NCI-H2196 treated with DMSO at 0.1 percent for 48 hours (cell line): ENCODE results near the gene ZNF324.
A peak's percentile ranks its signal among the peaks of the same experiment; 100 is the strongest.
"Not testable (repeated sequence)": the region's sequence is repeated elsewhere in the genome, so short reads cannot be mapped to it uniquely, and the experiment has no call there.

Experiments
- DNase-seq: peaks from one replicate; lab custom pipeline; 2025; ENCODE audit not compliant: unreplicated experiment; lab: John Stamatoyannopoulos, UW

ZNF324 gene

DNA sequence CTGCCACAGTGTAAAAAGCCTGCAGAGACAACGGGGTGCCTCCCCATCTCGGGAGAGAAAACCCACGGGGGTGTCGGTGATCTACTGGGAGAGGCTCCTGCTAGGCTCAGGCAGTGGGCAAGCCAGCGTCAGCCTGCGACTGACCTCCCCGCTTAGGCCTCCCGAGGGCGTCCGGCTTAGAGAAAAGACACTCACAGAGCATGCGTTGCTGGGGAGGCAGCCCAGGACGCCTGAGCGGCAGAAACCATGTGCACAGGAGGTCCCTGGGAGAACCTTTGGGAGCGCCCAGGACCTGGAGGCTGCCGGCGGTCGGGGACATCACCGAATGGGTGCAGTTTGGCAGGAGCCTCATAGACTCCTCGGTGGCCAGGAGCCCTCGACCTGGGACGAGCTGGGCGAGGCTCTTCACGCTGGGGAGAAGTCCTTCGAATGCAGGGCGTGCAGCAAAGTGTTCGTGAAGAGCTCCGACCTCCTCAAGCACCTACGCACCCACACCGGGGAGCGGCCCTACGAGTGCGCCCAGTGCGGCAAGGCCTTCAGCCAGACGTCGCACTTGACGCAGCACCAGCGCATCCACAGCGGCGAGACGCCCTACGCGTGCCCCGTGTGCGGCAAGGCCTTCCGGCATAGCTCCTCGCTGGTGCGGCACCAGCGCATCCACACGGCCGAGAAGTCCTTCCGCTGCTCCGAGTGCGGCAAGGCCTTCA lies 4.1 kb downstream of the ZNF324 start:
- DNase-seq: not testable (repeated sequence)

DNA sequence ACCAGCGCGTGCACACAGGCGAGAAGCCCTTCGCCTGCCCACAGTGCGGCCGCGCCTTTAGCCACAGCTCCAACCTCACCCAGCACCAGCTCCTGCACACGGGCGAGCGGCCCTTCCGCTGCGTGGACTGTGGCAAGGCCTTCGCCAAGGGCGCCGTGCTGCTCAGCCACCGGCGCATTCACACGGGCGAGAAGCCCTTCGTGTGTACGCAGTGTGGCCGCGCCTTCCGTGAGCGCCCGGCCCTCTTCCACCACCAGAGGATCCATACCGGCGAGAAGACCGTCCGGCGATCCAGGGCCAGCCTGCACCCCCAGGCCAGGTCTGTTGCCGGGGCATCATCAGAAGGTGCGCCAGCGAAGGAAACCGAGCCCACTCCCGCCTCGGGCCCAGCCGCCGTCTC lies 4.9 kb downstream of the ZNF324 start:
- no peak for DNase-seq

DNA sequence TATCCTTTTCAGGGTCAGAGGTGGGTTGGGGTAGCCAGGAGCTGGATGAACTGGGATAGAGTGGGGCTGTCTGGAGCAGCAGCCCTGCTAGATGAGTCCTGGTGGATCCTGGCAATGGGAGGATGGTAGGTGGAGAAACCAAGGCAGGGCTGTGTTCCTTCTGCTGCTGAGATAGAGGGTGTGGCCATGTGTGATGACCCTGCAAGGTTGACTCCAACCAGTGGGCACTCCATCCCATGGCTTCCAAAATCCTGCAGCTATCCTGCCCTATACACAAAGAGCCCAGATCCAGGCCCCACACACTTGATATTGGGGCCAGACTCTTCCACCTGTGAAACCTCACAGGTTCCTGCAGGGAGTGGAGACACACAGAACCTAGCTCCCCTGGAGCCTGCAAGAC lies 6.9 kb downstream of the ZNF324 start:
- DNase-seq: no peak

DNA sequence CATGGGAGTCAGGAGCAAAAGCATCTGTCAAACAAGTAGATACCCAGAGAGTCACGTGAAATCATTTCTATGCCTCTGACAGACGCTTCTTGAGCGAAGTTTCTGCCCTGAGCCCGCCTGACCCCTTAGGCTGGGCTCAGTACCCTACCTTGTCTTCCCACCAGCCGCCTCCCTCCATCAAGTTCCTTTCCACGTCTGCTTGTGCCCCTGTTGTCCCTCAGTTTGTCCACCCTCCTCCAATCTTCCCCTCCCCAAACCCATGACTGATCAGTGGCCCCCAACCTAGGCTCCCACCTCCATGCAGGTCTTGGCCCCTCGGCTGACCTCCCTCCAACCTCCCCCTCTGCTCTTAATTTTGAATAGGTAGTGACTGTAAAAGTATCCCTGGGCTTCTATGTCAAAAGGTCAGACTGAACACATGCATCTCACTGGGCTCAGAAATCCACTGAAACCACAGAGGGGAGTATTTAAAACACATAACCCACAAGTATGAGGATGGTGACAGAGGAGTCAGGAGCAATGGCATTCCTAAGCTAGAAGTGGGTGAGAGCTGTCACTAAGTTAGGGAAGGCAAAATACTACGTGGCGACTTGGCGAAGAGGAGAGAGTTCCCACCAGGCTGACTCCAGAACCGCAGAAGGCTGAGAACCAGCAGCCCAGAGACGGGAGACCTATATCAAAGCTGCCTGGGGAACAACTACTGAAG lies 7.6 kb downstream of the ZNF324 start:
- DNase-seq: no peak

DNA sequence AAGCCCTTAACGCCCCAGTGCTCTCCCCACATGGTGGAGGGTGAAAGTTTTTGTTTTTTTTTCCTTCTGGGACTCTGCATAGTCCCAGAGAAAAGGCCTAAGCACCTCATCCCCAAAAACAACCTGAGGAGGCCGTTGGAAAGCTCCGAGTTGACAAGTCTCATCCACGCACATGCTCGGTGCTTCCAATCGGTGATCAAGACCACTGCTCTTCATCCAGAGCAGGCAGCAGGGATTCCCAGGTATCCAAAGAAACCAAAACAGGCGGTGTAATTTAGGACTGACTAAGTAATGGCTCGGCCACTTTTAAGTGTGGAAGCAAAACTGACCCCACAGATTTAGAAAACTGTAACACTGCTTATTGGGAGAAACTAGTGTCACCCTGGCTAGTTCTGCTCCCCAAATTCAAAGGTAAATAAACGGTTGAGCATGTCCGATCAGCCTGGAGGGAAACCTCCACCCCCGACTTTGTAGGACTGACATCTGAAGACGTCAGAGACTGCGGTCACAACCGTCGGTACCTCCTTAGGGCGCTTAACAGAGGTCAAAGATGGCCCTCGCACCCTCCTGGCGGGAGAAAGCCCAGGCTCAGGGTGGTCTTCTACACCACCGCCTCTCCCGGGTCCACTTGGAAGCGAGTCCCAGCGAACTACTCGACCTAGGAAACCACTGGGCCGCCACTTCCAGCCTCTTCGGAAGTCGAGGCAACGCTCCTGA lies 8.3 kb downstream of the ZNF324 start:
- no peak for DNase-seq

DNA sequence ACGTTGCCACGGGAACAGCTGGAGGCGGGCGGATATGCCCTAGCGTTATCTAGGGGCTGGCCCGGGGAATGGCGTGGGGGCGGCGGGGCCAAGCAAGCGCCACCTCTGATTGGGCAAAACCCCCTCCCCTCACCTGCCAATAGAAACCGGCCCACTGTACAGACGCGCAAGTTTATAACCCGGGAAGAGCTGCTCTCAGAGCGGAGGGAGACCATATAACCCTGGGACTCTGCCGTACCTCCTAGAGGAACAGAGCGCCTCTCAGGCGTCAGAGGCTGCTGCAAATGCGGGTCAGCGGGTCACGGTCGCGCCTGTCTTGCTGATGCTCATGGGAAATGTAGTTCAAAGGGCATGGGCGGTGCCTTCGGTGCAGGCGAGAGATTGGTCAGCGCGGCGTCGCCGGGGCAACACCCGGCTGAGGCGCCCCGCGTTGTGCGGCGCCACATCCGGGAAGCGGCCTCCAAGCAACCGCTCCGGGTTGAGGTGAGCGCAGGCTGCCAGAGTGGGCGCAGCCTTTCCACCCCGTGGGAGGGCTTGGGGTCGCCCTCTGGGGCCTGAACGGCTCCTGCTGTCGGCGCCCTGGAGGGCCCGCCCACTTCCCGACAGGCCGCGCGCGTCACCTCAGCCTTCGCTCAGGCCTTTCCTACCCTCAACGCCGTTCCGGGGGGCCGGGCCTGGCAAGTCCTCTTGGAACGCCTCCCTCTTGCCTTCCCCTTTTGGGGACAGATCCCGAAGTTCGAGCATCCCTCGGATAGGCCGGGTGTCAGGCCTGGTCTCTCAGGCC lies 9.0 kb downstream of the ZNF324 start, which contains the start of gene ZNF446:
Gene ZNF446 (plus strand): TSS at position 639 of the 784 bp plus-strand sequence. CDS start 867 bp downstream, outside the sequence.
- DNase-seq: peak; percentile 99

DNA sequence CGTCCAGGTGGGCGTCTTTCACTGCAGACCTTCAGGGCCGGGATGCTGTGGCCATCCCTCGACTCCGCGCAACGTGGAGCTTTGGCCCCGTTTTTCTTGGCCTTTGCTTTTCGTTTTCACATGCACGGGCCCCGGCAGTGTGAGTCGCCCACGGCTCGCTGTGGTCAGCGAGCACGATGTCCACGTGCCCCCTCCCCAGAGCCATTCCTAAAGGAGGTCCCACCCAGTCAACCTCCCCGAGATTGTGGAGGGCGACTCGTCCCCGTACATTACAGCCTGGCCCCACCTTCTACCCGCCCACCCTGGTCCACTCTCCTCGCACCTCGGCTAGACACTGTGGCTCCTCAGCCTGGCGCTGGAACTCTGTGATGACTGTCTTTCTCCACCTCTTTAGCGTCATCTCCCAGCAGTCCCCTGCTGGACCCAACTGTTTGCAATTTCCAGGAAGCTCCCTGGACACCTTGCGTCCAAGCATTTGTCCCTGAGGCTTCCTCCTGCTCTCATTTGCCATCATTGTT lies 9.7 kb downstream of the ZNF324 start:
- DNase-seq: peak; percentile 18

DNA sequence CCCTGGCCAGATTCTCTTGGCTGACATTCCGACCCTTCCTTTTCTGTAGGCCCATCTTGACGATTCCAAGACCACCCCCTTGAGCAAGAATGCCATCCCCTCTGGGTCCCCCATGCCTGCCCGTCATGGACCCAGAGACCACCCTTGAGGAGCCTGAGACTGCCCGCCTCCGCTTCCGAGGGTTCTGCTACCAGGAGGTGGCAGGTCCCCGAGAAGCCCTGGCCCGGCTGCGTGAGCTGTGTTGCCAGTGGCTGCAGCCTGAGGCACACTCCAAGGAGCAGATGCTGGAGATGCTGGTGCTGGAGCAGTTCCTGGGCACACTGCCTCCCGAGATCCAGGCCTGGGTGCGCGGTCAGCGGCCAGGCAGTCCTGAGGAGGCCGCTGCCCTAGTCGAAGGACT lies 10.2 kb downstream of the ZNF324 start:
- DNase-seq: no peak

DNA sequence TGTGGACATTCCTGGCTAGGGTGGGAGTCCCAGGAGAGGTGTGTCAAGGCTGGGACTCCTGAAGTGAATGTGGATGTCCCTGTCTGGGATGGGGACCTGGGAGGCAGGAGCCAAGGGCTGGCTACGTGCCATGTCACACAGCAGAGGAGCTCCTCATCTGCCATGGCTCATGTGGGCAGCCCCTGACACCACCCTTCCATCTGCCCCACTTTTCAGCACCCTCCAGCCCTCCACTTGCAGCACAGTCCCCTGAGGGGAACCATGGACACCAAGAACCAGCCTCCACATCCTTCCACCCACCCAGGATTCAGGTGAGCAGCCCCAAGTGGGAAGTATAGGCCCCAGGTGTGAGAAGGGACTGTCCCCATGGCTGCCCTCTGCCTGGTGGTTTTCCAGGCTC lies 11.0 kb downstream of the ZNF324 start:
- DNase-seq: no peak

DNA sequence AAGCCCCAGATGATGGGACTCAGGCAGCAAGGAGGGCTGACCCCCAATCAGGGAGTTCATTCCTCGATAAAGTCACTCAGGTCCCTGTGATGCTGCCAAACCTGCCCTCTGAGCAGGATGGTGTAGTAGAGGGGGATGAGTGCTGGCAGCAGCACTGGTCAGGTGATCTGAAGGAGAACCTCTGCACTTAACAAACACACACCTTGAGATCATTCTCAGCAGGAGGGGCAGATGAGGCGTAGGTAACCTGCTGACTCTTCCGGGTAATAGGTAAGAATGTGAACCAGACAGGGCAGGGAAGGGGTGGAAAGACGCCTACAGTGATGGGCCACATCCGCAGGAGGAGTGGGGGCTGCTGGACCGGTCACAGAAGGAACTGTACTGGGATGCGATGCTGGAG lies 12.4 kb downstream of the ZNF324 start:
- DNase-seq: no peak

DNA sequence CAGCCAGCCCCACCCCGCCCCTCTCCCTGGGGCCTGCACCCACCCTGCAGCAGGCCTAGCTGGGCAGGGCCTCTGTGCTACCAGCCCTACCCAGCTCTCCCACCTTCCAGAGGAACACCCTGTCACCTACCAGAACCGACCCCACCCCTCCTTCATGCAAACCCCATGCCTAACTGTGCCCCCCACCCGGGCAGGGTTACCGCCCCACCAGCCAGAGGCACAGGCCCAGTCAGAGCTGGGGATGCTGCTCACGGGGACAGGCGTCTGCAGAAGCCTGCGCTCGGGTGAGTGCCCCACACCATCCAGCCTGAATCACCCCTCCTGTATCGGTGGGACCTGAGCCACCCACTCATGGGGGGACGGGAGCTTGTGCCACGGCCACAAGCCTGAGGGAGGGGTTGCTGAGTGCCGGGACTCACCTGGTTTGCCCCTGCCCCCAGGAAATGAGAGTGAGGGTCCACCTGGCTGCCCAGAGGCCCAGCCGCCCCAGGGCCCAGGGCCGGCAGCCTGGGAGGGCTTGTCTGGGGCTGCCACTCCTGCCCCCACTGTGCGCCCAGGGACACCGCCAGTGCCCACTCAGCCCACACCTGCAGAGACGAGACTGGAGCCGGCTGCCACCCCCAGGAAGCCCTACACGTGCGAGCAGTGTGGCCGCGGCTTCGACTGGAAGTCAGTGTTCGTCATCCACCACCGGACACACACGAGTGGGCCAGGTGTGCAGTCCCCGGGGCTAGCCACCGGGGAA lies 13.0 kb downstream of the ZNF324 start:
- no peak for DNase-seq

DNA sequence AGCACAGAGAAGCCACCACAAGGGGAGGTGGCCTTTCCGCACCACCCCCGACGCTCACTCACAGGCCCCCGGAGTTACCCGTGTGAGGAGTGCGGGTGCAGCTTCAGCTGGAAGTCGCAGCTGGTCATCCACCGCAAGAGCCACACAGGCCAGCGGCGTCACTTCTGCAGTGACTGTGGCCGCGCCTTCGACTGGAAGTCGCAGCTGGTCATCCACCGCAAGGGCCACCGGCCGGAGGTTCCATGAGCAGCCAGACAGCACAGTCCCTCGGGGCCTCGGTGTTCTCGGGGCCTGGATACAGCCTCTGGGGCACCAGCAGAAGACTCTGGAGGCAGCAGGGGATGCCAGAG lies 13.6 kb downstream of the ZNF324 start:
- no peak for DNase-seq

DNA sequence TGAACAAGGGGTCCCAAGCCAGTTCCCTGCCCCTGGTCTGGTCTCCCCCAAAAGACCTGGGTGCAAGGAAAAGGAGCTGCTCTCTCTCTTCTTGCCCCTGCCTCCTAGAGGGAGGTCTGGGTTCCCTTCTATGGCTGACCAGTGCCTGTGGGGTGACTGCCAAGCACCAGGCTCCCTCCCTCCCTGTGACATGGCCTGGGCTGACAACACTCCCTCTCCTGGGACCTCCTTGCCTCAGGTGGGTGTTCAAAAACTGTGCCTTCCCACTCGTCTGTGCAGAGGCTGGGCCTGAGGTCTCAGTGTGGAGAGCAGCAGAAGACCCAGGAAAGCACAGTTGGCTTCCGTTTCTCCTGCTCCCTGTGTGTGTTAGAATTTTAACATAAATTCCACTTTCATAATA lies 14.0 kb downstream of the ZNF324 start:
- DNase-seq: no peak

DNA sequence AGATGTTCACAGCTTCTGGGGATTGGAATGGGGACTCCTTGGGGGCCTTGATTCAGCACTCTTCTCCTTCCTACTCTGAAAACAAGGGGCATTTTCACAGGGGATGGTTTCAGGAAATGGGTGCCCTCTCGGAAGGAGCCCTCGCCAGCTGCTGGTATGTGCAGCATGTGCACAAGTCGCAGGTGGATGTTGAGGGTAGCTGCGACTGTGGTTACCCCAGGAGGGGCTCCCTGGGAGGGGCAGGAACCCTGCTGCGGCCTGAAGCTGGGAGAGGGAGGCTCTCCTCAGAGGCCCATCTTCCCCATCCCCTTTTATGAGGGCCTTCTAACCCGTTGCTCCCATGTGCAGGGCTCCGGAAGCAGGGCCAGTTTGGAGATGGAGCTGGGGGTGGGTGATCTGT lies 15.5 kb downstream of the ZNF324 start:
- DNase-seq: no peak

DNA sequence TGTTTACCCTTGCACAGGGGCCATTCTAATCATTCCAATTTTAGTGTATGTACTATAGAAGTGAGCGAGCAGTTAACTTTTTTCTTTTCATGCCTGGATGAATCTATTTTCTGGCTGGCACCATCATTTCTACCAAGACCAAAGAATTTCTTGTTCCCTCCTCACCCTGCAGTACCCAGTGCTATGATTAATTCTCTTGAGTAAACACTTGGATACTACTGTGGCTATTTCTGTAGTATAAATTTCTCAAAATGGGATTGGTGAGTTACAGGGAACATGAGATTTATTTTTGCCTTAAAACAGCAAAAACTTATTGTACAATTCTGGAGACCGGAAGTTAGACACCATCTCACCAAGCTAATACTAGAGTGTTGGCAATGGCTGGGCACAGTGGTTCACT lies 16.9 kb downstream of the ZNF324 start:
- DNase-seq: no peak

DNA sequence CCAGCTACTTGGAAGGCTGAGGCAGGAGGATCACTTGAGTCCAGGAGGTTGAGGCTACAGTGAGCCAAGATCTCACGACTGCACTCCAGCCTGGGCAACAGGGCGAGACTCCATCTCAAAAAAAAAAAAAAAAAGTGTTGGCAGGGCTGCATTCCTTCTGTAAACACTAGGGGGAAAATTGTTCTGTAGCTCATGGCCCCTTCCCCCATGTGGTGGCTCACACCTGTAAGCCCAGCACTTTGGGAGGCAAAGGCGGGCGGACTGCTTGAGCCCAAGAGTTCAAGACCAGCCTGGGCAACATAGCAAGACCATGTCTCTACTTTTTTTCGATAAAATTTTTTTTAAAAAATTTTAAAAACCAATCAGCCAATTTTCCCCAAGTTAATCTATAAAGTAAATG lies 17.5 kb downstream of the ZNF324 start:
- not testable (repeated sequence) for DNase-seq

DNA sequence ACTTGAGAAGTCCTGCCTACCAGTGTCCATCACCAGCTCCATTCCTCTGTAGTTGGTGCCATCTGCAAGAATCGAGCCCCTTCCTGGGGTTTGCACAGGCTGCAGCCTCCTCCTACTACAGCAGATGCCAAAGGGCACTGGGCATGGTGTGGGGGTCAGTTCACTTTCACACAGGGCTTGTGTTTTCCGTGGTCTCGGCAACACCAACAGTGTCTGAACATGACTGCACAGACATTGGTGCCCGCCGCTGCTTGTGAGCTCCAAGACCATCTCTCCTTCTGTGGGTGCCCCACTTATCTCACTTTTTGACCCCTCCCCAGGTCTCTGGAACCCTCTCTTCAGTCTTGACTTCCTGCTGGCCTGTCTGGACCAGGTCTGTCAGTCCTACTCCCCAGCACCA lies 24.5 kb downstream of the ZNF324 start:
- no peak for DNase-seq

DNA sequence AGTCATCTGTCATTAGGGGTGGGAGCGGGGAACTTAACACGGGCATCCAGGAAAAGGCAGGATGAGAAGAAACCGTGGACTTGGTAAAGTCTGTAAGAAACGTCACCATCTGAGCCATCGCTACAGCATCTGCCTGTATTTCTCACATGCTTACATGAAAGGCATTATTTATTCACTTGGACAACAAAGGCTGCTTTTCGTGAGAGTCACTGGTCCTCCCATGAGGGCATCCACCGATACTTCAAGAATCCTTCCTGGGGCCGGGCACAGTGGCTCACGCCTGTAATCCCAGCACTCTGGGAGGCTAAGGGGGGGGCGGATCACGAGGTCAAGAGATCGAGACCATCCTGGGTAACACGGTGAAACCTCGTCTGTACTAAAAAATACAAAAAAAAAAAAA lies 25.4 kb downstream of the ZNF324 start:
- DNase-seq: no peak

DNA sequence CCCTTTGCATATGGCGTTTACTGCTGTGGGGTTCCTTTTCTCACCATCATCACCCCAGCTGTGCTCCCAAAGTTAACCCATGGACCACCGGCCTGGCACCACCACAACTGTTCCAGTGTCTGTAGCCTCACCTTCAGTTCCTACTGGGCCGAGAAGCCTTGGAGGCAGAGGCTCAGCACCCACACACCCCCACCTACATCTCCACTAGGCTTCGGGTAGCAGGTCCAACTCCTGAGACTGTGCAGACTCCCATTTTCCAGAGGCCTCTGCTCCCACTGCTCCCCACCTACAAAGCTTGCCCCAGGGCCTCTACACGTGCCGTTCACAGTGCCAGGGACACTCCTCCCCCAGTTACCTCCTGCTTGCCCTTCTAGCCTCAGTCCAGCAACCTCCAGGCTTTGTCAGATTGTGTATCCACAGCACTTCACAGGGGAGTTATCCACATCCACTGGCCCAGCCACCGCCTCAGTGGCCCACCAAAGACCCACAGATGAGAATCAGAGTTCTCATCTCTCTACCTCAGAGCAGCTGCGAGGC lies 30.8 kb downstream of the ZNF324 start:
- no peak for DNase-seq

DNA sequence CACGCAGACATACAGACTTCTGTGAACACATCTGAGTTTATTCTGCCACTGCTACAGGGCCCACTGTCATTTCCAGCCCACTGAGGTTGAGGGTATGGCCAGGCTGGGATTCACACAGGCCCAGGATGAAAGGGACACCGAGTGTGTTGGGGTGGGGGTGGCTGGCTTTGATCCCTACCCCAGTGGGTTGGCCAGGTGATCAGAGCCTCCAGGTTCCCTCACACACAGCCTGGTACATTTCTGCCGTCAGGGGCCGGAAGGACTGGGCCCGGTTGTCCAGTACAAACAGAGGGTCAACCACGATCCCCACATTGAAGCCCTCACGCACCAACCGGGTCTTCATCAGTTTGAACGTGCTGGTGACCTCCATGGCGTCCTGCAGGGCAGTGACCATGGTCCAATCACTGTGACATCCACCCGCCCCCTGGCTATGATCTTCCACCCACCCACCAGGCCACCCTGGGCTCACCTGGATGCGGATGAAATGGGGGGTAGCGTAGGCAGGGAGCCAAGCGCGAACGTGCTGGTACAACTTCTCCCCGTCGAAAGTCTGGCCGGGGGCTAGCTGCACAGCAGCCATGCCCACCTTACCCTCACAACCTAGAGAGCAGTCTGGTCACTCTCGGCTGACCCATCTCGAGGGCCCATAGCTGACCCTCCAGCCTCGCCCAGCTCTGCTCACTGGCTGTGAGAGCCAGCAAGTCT lies 31.6 kb downstream of the ZNF324 start:
- DNase-seq: no peak
